VCaP (cell line): ENCODE results near the gene MZB1.
A peak's percentile ranks its signal among the peaks of the same experiment; 100 is the strongest.
"Not testable (repeated sequence)": the region's sequence is repeated elsewhere in the genome, so short reads cannot be mapped to it uniquely, and the experiment has no call there.

Experiments
- H3K27ac ChIP-seq: fragments of 450-650 bp; 2 replicates; pipeline ENCODE4 v1.5.1; 2017
- CTCF ChIP-seq: fragments of 450-650 bp; conservative IDR thresholded peaks from 2 replicates; pipeline ENCODE4 v1.5.1; 2017; ENCODE audit warnings: mild to moderate bottlenecking, moderate library complexity

The MZB1 gene

GRCh38 chr5:139410121-139410992 is 20.6 kb upstream of the MZB1 start:
- no peak for TF ChIP-seq CTCF

GRCh38 chr5:139409116-139409515 is 19.4 kb upstream of the MZB1 start:
- not testable (repeated sequence) for H3K27ac ChIP-seq

More at GRCh38 chr5:139410121-139410992, 20.6 kb upstream of the MZB1 start:
- H3K27ac ChIP-seq, result no peak overlapping the region

DNA sequence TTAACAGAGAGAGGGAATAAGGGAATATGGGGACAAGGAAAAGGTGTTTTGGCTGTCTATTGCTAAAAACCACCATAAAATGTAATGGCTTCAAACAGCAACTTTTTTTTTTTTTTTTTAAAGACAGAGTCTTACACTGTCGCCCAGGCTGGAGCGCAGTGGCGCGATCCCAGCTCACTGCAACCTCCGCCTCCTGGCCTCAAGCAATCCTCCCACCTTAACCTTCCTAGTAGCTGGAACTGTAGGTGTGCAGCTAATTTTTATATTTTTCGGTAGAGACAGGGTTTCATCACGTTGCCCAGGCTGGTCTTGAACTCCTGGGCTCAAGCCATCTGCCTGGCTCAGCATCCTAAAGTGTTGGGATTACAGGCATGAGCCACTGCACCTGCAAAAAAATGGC is 18.5 kb upstream of the MZB1 start:
- no peak overlapping the region for H3K27ac ChIP-seq

DNA sequence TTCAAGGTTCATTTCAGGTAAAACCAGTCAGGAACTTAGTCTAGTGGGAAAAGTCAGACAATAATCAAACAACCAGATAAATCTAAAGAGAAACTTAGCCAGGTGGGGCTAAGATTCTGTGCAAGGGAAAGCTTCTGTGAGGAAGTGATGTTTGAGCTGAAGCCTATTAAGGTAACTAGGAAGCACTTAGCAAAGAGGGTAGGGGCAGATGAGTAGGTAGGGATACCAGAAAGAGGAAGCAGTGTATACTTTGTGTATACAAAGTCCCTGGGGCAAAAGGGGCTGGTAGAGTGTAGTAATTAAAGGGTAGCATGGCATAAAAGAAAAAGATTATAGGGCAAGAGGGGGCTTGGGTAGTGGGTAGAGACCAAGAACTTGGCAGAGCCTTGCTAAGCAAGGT is 17.8 kb upstream of the MZB1 start:
- no peak for TF ChIP-seq CTCF
- H3K27ac ChIP-seq, result no peak overlapping the region

More for the DNA sequence above, 18.5 kb upstream of the MZB1 start:
- TF ChIP-seq CTCF, result no peak

- no peak overlapping the region for H3K27ac ChIP-seq
Observed at GRCh38 chr5:139406963-139407362, 17.2 kb upstream of the MZB1 start.

DNA sequence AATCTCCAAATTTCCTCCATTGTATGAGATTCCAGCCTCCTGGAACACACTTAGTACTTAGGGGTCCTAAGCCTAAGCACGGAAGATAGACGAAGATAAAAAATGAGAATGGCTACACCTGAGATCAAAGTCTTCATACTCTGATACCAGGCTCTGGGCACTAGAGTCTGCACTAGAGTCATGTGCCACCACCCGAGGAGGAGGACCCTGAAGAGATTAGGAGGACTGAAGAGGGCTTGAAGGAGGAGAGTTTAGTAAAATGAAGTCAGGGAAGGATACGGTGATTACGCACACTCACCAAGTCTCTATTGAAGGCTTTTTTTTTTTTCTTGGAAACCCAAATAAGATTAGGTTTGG is 14.7 kb upstream of the MZB1 start:
- TF ChIP-seq CTCF, result no peak
- peak overlapping the region; percentile 76 for H3K27ac ChIP-seq

More at GRCh38 chr5:139406963-139407362, 17.2 kb upstream of the MZB1 start:
- no peak for TF ChIP-seq CTCF

- no peak for TF ChIP-seq CTCF
- peak within 1 kb of the TSS; percentile 76 for H3K27ac ChIP-seq
Observed at GRCh38 chr5:139403787-139404483, 14.2 kb upstream of the MZB1 start, which contains the start of gene SPATA24. Gene SPATA24, minus strand, starts transcription at chr5:139404089. Its CDS starts 29 bp downstream, at chr5:139404060.

- peak overlapping the region; percentile 76 for H3K27ac ChIP-seq
- no peak for TF ChIP-seq CTCF
Observed at GRCh38 chr5:139403418-139403786, 13.7 kb upstream of the MZB1 start.
